Left ventricle myocardium inferior (tissue), 1 donor: ENCODE results near the gene HAUS7. TPM values are rescaled to one million over a fixed set of nuclear protein-coding genes. Genes with fewer than 3 reads are reported as not detected.

Source experiments
- DNase-seq: peaks from one replicate; pipeline ENCODE4 v3.0.0-alpha.2; 2020
- H3K27ac ChIP-seq: fragments of 200-600 bp; replicated peaks from 2 replicates; pipeline ENCODE4 v1.8.0; 2021
- H3K27me3 ChIP-seq: fragments of 200-600 bp; 2 replicates; pipeline ENCODE4 v1.8.0; 2021; ENCODE audit warnings: low read depth
- H3K36me3 ChIP-seq: fragments of 200-600 bp; 2 replicates; pipeline ENCODE4 v1.8.0; 2021
- H3K4me1 ChIP-seq: fragments of 200-600 bp; 2 replicates; pipeline ENCODE4 v1.8.0; 2021
- H3K4me3 ChIP-seq: fragments of 200-600 bp; 2 replicates; pipeline ENCODE4 v1.8.0; 2021; ENCODE audit warnings: mild to moderate bottlenecking, moderate library complexity
- H3K9me3 ChIP-seq: fragments of 200-600 bp; replicated peaks from 2 replicates; pipeline ENCODE4 v1.8.0; 2021
- CTCF ChIP-seq: fragments of 200-600 bp; IDR thresholded peaks from 2 replicates; pipeline ENCODE4 v1.8.0; 2021; ENCODE audit warnings: antibody characterized with exemption, mild to moderate bottlenecking, borderline replicate concordance
- intact Hi-C: fragments of 100-400 bp; cut with micrococcal nuclease; formaldehyde crosslinking; loops from one replicate; pipeline ENCODE4 v1.11.0; 2022
- total RNA-seq: library from RNA; stranded (reverse); fragmentation: NEBNext Ultra II Directional; extraction: Animal tissue kit (Norgen Biotek cat#: 25700); gene quantifications from one replicate; pipeline ENCODE4 v1.2.1, GENCODE V29; 2021
- donor health status: DM: no; HTN: yes; CAD: no; lungs with severe emphysema.

The HAUS7 gene
- total RNA-seq, 1 donor from 2014 or later: 17.0 TPM

- no peak overlapping the region for H3K4me3 ChIP-seq
- no peaks in the 10 kb centered on the region for H3K4me1 ChIP-seq
- no peaks in the 10 kb centered on the region for H3K36me3 ChIP-seq
- intact Hi-C loops: no loop called here
- no peak overlapping the region for H3K27ac ChIP-seq
- TF ChIP-seq CTCF: no peak
- H3K27me3 ChIP-seq: no peaks in the 10 kb centered on the region
- no peak for DNase-seq
- H3K9me3 ChIP-seq: no peaks in the 10 kb centered on the region
These were observed 26.7 kb downstream of the HAUS7 start for GRCh38 chrX:153443476-153444332.

- DNase-seq: no peak
- intact Hi-C loops: no loop called here
- no peak overlapping the region for H3K27ac ChIP-seq
- no peaks in the 10 kb centered on the region for H3K36me3 ChIP-seq
- H3K4me1 ChIP-seq: no peaks in the 10 kb centered on the region
- H3K4me3 ChIP-seq: no peak overlapping the region
- H3K27me3 ChIP-seq: no peaks in the 10 kb centered on the region
- H3K9me3 ChIP-seq: no peaks in the 10 kb centered on the region
- no peak for TF ChIP-seq CTCF
These were observed 27.9 kb downstream of the HAUS7 start for GRCh38 chrX:153442463-153442862.

- intact Hi-C loops: no loop called here
- Histone ChIP-seq H3K27ac (no peak overlapping the region), H3K27me3 (no peaks in the 10 kb centered on the region), H3K4me3 (no peak overlapping the region), H3K9me3 (no peaks in the 10 kb centered on the region), H3K36me3 (no peaks in the 10 kb centered on the region), H3K4me1 (no peaks in the 10 kb centered on the region)
- DNase-seq: no peak
- no peak for TF ChIP-seq CTCF
These were observed 28.4 kb downstream of the HAUS7 start for GRCh38 chrX:153441981-153442380.

- no peak for TF ChIP-seq CTCF
- intact Hi-C loops: no loop called here
These were observed 29.1 kb downstream of the HAUS7 start for GRCh38 chrX:153441296-153441695.

GRCh38 chrX:153440556-153441135 is 29.7 kb downstream of the HAUS7 start:
- intact Hi-C loops: no loop called here
- Histone ChIP-seq H3K4me1 (no peaks in the 10 kb centered on the region), H3K36me3 (no peaks in the 10 kb centered on the region), H3K9me3 (no peaks in the 10 kb centered on the region), H3K4me3 (no peak overlapping the region), H3K27me3 (no peaks in the 10 kb centered on the region), H3K27ac (no peak overlapping the region)
- no peak for TF ChIP-seq CTCF
- no peak for DNase-seq

More at GRCh38 chrX:153441296-153441695, 29.1 kb downstream of the HAUS7 start:
- Histone ChIP-seq H3K4me3 (no peak overlapping the region), H3K9me3 (no peaks in the 10 kb centered on the region), H3K27ac (no peak overlapping the region), H3K4me1 (no peaks in the 10 kb centered on the region), H3K36me3 (no peaks in the 10 kb centered on the region), H3K27me3 (no peaks in the 10 kb centered on the region)
- no peak for DNase-seq
